HCT116 (cell line): ENCODE measurements around the gene UBQLN4. TPM values are rescaled to one million over a fixed set of nuclear protein-coding genes. Genes with fewer than 3 reads are reported as not detected.
"Not testable (repeated sequence)": the region's sequence is repeated elsewhere in the genome, so short reads cannot be mapped to it uniquely, and the experiment has no call there.

Source experiments
- ATAC-seq: fragments of 200-7000 bp; cut with Tn5 transposase; 2 replicates; pipeline ENCODE4 v1.9.1; 2020; ENCODE audit warnings: mild to moderate bottlenecking, moderate library complexity
- BruUV-seq: library from RNA; stranded (reverse); fragments of 400-500 nt; replicated peaks from 2 replicates; lab custom pipeline; 2021; lab: Mats Ljungman, UMichigan
- CTCF ChIA-PET: fragments of 300-600 bp; sonication (Branson Sonifier 250); formaldehyde crosslinking; loops from one replicate; lab custom pipeline; 2021; ENCODE audit warnings: antibody characterized with exemption; lab: Charles Lee
- POLR2A ChIA-PET: fragments of 300-600, 350-600 bp; sonication (Branson Sonifier 250); formaldehyde crosslinking; loops from one replicate; lab custom pipeline; 2021; ENCODE audit warnings: antibody characterized with exemption; lab: Charles Lee
- RAD21 ChIA-PET, 2 experiments: fragments of 300-600 bp; sonication (Branson Sonifier 250); formaldehyde crosslinking; loops; one replicate each; lab custom pipeline; 2023; ENCODE audit warnings: low total read pairs in 2 of 2; ENCODE audit not compliant: uncharacterized antibody in 2 of 2, unreplicated experiment in 2 of 2, low non-redundant PET in 1 of 2; lab: Charles Lee
- DNase-seq: peaks from one replicate; pipeline ENCODE4 v3.0.0-alpha.2; 2010; ENCODE audit warnings: low read depth, low spot score
- H2AFZ ChIP-seq: fragments of 200-600 bp; shearing (Covaris generic), sonication (generic); 2 replicates; pipeline ENCODE4 v1.6.1; 2017; ENCODE audit warnings: low read depth, mixed run types, mixed read lengths, antibody characterized with exemption, low read length; ENCODE audit not compliant: poor library complexity, severe bottlenecking
- H3K27ac ChIP-seq: 2 replicates; pipeline ENCODE4 v1.5.1; 2012; ENCODE audit warnings: low read depth, low read length
- H3K27me3 ChIP-seq: fragments of 200-600 bp; sonication (generic); 2 replicates; pipeline ENCODE4 v1.6.1; 2016; ENCODE audit warnings: mixed run types, low read length, mixed read lengths; ENCODE audit not compliant: insufficient read depth
- H3K36me3 ChIP-seq, 2 experiments: fragments of 200-500 bp in 1 of 2; fragments of 200-600 bp in 1 of 2; sonication (Bioruptor generic) in 1 of 2; sonication (generic) in 1 of 2; 2 replicates each; pipeline versions ENCODE4 v1.5.1 to v1.6.1; 2014 to 2016; ENCODE audit warnings: low read length in 2 of 2, inconsistent platforms in 1 of 2, mixed read lengths in 1 of 2, mixed run types in 1 of 2; ENCODE audit not compliant: insufficient read depth in 2 of 2, control insufficient read depth in 1 of 2
- H3K4me1 ChIP-seq, 2 experiments: fragments of 200-600 bp in 1 of 2; sonication (generic) in 1 of 2; 2 replicates each; pipeline versions ENCODE4 v1.5.1 to v1.6.1; 2012 to 2017; ENCODE audit warnings: low read length in 2 of 2, inconsistent platforms in 1 of 2, mild to moderate bottlenecking in 1 of 2, mixed read lengths in 1 of 2, mixed run types in 1 of 2, moderate library complexity in 1 of 2; ENCODE audit not compliant: insufficient read depth in 2 of 2, control insufficient read depth in 1 of 2
- H3K4me2 ChIP-seq: fragments of 200-600 bp; sonication (generic); 2 replicates; pipeline ENCODE4 v1.6.1; 2017; ENCODE audit warnings: mixed run types, low read length, mixed read lengths
- H3K4me3 ChIP-seq, 2 experiments: fragments of 200-600 bp in 1 of 2; sonication (generic) in 1 of 2; replicated peaks in 1 of 2; 2 replicates each; pipeline ENCODE4 v1.5.1; 2011 to 2016; ENCODE audit warnings: low read length in 2 of 2, control low read depth in 1 of 2, low read depth in 1 of 2, mild to moderate bottlenecking in 1 of 2, mixed read lengths in 1 of 2, mixed run types in 1 of 2
- H3K79me2 ChIP-seq: fragments of 200-600 bp; sonication (generic); 2 replicates; pipeline ENCODE4 v1.6.1; 2017; ENCODE audit warnings: mild to moderate bottlenecking, mixed run types, low read length, moderate library complexity, mixed read lengths; ENCODE audit not compliant: insufficient read depth
- H3K9ac ChIP-seq: fragments of 200-600 bp; sonication (generic); 2 replicates; pipeline ENCODE4 v1.6.1; 2016; ENCODE audit warnings: low read length, mixed read lengths
- H3K9me2 ChIP-seq: fragments of 200-600 bp; sonication (generic), shearing (Covaris generic); 2 replicates; pipeline ENCODE4 v1.6.1; 2017; ENCODE audit warnings: mixed run types, mild to moderate bottlenecking, moderate library complexity; ENCODE audit not compliant: insufficient read depth
- H3K9me3 ChIP-seq, 2 experiments: fragments of 200-500 bp in 1 of 2; fragments of 200-600 bp in 1 of 2; sonication (Bioruptor generic) in 1 of 2; sonication (generic) in 1 of 2; 2 replicates each; pipeline ENCODE4 v1.6.1; 2014 to 2017; ENCODE audit warnings: low read length in 2 of 2, mixed read lengths in 2 of 2, inconsistent platforms in 1 of 2, low read depth in 1 of 2, mild to moderate bottlenecking in 1 of 2, mixed run types in 1 of 2, moderate library complexity in 1 of 2; ENCODE audit not compliant: control insufficient read depth in 1 of 2, insufficient read depth in 1 of 2
- H4K20me1 ChIP-seq: fragments of 200-600 bp; sonication (generic), shearing (Covaris generic); 2 replicates; pipeline ENCODE4 v1.6.1; 2017; ENCODE audit warnings: mixed run types, mild to moderate bottlenecking, moderate library complexity; ENCODE audit not compliant: insufficient read depth
- CBX3 ChIP-seq: IDR thresholded peaks from 2 replicates; pipeline ENCODE4 v1.6.1; 2012; ENCODE audit warnings: low read depth
- CEBPB ChIP-seq: IDR thresholded peaks from 2 replicates; pipeline ENCODE4 v1.6.1; 2012; ENCODE audit warnings: low read depth
- EZH2 ChIP-seq: fragments of 200-600 bp; sonication (generic); IDR thresholded peaks from 2 replicates; pipeline ENCODE4 v1.6.1; 2017; ENCODE audit warnings: antibody characterized with exemption, mixed run types
- EZH2phosphoT487 ChIP-seq: fragments of 200-600 bp; IDR thresholded peaks from 2 replicates; pipeline ENCODE4 v1.6.1; 2018; ENCODE audit warnings: antibody characterized with exemption, borderline replicate concordance
- POLR2A ChIP-seq: IDR thresholded peaks from 2 replicates; pipeline ENCODE4 v1.7.0; 2011; ENCODE audit warnings: borderline replicate concordance; ENCODE audit not compliant: insufficient read depth, insufficient read length; ENCODE audit errors: extremely low read depth
- POLR2AphosphoS5 ChIP-seq: IDR thresholded peaks from 2 replicates; pipeline ENCODE4 v1.6.1; 2011; ENCODE audit warnings: mild to moderate bottlenecking, low read depth, low read length, moderate library complexity
- RAD21 ChIP-seq: IDR thresholded peaks from 2 replicates; pipeline ENCODE4 v1.6.1; 2012; ENCODE audit warnings: low read depth, mild to moderate bottlenecking
- SIN3A ChIP-seq: IDR thresholded peaks from 2 replicates; pipeline ENCODE4 v1.6.1; 2012; ENCODE audit warnings: low read depth
- SRF ChIP-seq: IDR thresholded peaks from 2 replicates; pipeline ENCODE4 v1.6.1; 2012; ENCODE audit warnings: low read depth
- TCF7L2 ChIP-seq: IDR thresholded peaks from 2 replicates; pipeline ENCODE4 v1.7.0; 2011; ENCODE audit warnings: borderline replicate concordance, inconsistent platforms; ENCODE audit not compliant: insufficient read depth, insufficient read length; ENCODE audit errors: extremely low read depth
- YY1 ChIP-seq: IDR thresholded peaks from 2 replicates; pipeline ENCODE4 v1.6.1; 2011; ENCODE audit warnings: low read length, low read depth, moderate library complexity, mild to moderate bottlenecking; ENCODE audit not compliant: insufficient replicate concordance; ENCODE audit errors: extremely low read depth
- intact Hi-C: fragments of 100-400 bp; cut with micrococcal nuclease; formaldehyde crosslinking; loops from 2 replicates; pipeline ENCODE4 v1.10.0; 2022
- total RNA-seq: library from RNA; stranded (reverse); gene quantifications from one replicate; pipeline ENCODE4 v1.2.1, GENCODE V29; 2021; ENCODE audit not compliant: unreplicated experiment
- TF ChIP-seq, protein P1 (sequence below): IDR thresholded peaks from 2 replicates; pipeline ENCODE4 v1.6.1; 2012

Gene UBQLN4
- total RNA-seq, 1 experiment from 2014 or later: 68.4 TPM

DNA sequence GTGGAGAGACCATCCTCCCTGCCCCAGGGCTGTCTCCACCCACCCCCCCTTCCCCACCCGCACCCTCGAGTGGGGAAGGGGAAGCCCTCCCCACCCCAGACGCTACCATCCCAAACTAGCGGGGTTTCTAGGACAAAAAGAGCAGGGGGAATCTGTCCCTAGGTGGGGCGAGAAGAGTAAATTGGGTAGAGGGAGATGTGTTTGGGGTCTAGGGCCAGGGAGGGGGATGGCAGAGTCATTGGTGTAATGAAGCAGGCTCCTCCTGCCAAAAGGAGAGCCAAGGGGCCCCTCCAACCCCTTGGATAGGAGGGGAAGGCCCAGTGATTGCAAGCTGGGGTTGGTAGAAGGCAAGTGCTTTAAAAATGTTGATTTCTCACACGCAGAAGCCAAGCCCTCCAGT lies 18.7 kb upstream of the UBQLN4 start:
- ChIA-PET CTCF (interaction anchor here (0.5 to 1.5 kb wide), 2 partner anchors 12 to 154 kb away, joined by 3 to 4 read pairs; partner anchors contain the start of gene RAB25), POLR2A (no interaction called here), RAD21 (no interaction called here)
- no peak overlapping the region for H3K4me3 ChIP-seq
- H3K36me3 ChIP-seq: peaks cover 18 to 31% of the 10 kb centered on the region in 2 experiments
- H3K27me3 ChIP-seq: no peaks in the 10 kb centered on the region
- H3K9ac ChIP-seq: no peak overlapping the region
- H2AFZ ChIP-seq: no peak overlapping the region
- DNase-seq (no peak), ATAC-seq (no peak)
- no peaks in the 10 kb centered on the region for H3K9me2 ChIP-seq
- H3K4me2 ChIP-seq: no peak overlapping the region
- H3K27ac ChIP-seq: no peak overlapping the region
- peaks cover 4% of the 10 kb centered on the region; the same call in 1 of the 2 replicates for H3K79me2 ChIP-seq
- H3K9me3 ChIP-seq: no peaks in the 10 kb centered on the region
- intact Hi-C loops: no loop called here
- H4K20me1 ChIP-seq: no peaks in the 10 kb centered on the region
- TF ChIP-seq CBX3: no peak
- TF ChIP-seq, all 23 proteins: peak for 0
- H3K4me1 ChIP-seq: peaks cover 0 to 11% of the 10 kb centered on the region in 2 experiments; a peak in 2 of 4 replicates
- no TSS peak for BruUV-seq

DNA sequence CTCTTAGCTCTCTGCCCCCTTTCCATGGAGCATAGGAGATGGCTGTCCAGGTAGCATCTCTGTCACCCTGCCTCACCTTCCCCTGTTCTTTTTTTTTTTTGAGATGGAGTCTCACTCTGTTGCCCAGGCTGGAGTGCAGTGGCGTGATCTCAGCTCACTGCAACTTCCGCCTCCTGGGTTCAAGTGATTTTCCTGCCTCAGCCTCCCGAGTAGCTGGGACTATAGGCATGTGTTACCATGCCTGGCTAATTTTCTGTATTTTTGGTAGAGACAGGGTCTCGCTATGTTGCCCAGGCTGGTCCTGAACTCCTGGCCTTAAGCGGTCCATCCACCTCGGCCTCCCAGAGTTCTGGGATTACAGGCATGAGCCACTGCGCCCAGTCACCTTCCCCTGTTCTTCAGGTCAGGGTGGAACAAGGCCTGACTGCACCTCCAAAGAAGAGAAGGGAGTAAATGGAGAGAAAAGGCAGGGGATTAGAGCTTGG lies 17.8 kb upstream of the UBQLN4 start:
- RAD21 ChIA-PET, intact Hi-C loops, ATAC-seq, H3K9me2 ChIP-seq, BruUV-seq, H3K27ac ChIP-seq, H3K4me2 ChIP-seq, CTCF ChIA-PET, POLR2A ChIA-PET, H3K9ac ChIP-seq, H2AFZ ChIP-seq, H3K27me3 ChIP-seq, DNase-seq, H3K9me3 ChIP-seq, H3K4me3 ChIP-seq, H4K20me1 ChIP-seq: not testable (repeated sequence)
- Histone ChIP-seq H3K4me1 (peaks cover 0 to 11% of the 10 kb centered on the region in 2 experiments; a peak in 2 of 4 replicates), H3K79me2 (peaks cover 12% of the 10 kb centered on the region; the same call in 1 of the 2 replicates), H3K36me3 (peaks cover 21 to 31% of the 10 kb centered on the region in 2 experiments)

DNA sequence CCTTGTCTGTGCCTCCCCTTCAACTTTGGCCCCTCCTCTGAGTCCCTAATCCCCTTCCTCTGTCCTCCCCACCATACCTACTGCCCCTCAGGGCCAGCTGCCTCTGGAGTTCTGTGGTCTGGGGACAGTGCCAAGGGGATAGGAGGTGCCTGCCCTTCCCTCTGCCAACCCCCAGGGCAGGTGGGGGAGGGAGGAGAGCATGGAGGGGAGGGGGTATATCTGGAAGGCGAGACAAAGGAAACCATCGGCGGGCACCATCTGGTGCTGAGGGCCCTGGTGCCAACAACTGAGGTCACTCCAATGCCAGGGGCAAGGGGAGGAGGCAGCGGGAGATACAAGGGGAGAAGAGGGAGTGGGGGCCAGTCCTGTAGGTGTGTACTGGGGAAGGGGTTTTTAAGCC lies 16.9 kb upstream of the UBQLN4 start:
- BruUV-seq: no TSS peak
- TF ChIP-seq POLR2AphosphoS5: no peak
- TF ChIP-seq SRF: no peak
- TF ChIP-seq POLR2A: no peak
- TF ChIP-seq CEBPB: no peak
- TF ChIP-seq EZH2: no peak
- TF ChIP-seq TCF7L2: no peak
- no peak for TF ChIP-seq RAD21
- TF ChIP-seq YY1: no peak
- no peak for TF ChIP-seq SIN3A
- TF ChIP-seq, protein P1, sequence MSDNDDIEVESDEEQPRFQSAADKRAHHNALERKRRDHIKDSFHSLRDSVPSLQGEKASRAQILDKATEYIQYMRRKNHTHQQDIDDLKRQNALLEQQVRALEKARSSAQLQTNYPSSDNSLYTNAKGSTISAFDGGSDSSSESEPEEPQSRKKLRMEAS: no peak
- TF ChIP-seq EZH2phosphoT487: no peak

More for the DNA sequence above, 16.9 kb upstream of the UBQLN4 start:
- no peaks in the 10 kb centered on the region for H3K9me3 ChIP-seq
- intact Hi-C loops: no loop called here
- no peak overlapping the region for H3K27ac ChIP-seq
- ChIA-PET CTCF (no interaction called here), POLR2A (no interaction called here), RAD21 (no interaction called here)
- H4K20me1 ChIP-seq: no peaks in the 10 kb centered on the region
- no peaks in the 10 kb centered on the region for H3K9me2 ChIP-seq
- H3K4me3 ChIP-seq: no peak overlapping the region
- H3K79me2 ChIP-seq: peaks cover 18% of the 10 kb centered on the region; the same call in 1 of the 2 replicates
- H3K9ac ChIP-seq: no peak overlapping the region
- H3K4me2 ChIP-seq: no peak overlapping the region
- ATAC-seq: no peak
- H3K27me3 ChIP-seq: no peaks in the 10 kb centered on the region
- peaks cover 0 to 14% of the 10 kb centered on the region in 2 experiments; a peak in 2 of 4 replicates for H3K4me1 ChIP-seq
- peaks cover 21 to 31% of the 10 kb centered on the region in 2 experiments for H3K36me3 ChIP-seq
- H2AFZ ChIP-seq: no peak overlapping the region
- DNase-seq: no peak
